Thyroid gland (tissue), 4 donors: Measurements from ENCODE around the gene CDK13.

Experiments
- POLR2A ChIP-seq, 2 donors: fragments of 450-650 bp; IDR thresholded peaks; one replicate each; pipeline ENCODE4 v1.6.1; 2017; ENCODE audit warnings: antibody characterized with exemption in 2 of 2, mild to moderate bottlenecking in 2 of 2, moderate library complexity in 1 of 2
- TF ChIP-seq, protein P1 (sequence below), 6 experiments: fragments of 200-600 bp in 3 of 6; fragments of 450-650 bp in 3 of 6; sonication (generic) in 3 of 6; IDR thresholded peaks; one replicate each; pipeline ENCODE4 v1.5.1; 2016 to 2019; ENCODE audit warnings: antibody characterized with exemption in 6 of 6, mild to moderate bottlenecking in 2 of 6, inconsistent platforms in 1 of 6, moderate library complexity in 1 of 6

- TF ChIP-seq, protein P1, sequence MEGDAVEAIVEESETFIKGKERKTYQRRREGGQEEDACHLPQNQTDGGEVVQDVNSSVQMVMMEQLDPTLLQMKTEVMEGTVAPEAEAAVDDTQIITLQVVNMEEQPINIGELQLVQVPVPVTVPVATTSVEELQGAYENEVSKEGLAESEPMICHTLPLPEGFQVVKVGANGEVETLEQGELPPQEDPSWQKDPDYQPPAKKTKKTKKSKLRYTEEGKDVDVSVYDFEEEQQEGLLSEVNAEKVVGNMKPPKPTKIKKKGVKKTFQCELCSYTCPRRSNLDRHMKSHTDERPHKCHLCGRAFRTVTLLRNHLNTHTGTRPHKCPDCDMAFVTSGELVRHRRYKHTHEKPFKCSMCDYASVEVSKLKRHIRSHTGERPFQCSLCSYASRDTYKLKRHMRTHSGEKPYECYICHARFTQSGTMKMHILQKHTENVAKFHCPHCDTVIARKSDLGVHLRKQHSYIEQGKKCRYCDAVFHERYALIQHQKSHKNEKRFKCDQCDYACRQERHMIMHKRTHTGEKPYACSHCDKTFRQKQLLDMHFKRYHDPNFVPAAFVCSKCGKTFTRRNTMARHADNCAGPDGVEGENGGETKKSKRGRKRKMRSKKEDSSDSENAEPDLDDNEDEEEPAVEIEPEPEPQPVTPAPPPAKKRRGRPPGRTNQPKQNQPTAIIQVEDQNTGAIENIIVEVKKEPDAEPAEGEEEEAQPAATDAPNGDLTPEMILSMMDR (IDR thresholded peaks at IDR 0.05), result no peak
- no peak for TF ChIP-seq POLR2A (IDR thresholded peaks at IDR 0.05)
Measured at GRCh38 chr7:40122940-40123254, 172.8 kb downstream of the CDK13 start.
